HG02943 (cell line): Measurements from ENCODE around the gene RUNX1.

ENCODE experiments used
- ATAC-seq: cut with Tn5 transposase; IDR thresholded peaks from one replicate; pipeline ENCODE4 v1.9.1; 2021; ENCODE audit warnings: mild to moderate bottlenecking, low read depth, moderate library complexity; ENCODE audit not compliant: unreplicated experiment

RUNX1 gene

DNA sequence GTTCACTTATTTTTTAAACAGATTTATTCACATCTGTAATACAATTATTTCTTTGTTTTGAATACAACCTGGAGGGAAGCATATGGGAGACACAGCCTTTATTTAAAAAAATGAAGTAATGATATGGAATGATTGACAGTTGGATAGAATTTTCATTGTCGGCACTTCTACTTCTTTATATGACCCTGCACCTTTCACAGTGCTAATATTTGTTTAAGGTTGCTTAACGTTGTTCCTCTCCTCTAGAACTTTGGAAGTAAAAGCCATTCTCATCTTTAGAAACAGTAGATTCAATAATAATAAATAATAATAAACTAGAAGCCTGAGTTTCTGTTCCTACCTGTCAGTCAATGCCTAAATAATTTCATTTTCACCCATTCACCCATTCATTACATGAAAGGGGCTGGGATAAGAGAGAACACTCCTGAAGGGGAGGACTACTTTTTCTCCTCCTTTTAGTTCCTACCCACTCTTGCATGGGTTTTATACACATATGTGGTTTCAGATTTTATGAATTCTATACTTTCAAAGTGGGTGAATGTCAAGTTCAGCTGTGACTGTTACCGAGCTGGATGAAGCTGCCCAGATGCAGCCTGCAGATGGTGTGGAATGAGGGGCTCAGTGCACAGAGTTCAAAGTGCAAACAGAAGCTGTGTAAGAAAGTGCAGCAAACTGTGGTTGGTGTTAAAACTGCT, 9.4 kb downstream of the RUNX1 start:
- ATAC-seq: no peak

DNA sequence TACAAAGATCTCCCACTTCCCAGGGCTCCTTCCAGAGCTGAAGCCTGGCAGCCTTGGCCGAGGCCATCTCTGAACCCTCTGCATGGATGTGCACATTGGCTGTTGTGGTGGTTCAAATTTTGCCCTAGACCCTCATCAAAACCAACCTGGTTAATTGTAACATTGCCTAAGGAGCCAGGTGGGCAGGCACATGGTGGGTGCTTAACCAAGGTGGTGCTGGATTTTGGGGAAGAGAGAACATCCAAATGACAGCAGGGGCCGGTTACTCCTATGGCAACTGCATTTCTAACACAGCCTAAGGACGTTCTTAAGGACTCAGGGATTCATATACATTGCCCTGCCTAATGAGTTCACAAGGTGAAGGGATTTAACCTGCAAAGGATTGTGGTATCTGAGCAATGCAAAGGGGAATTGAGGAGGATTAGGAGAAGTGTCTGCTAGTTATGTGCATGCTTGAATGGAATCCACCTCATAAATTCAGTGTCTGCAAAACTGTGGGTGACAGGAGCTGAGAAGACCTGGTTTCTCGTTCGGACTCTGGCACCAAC, 10.3 kb downstream of the RUNX1 start:
- no peak for ATAC-seq

DNA sequence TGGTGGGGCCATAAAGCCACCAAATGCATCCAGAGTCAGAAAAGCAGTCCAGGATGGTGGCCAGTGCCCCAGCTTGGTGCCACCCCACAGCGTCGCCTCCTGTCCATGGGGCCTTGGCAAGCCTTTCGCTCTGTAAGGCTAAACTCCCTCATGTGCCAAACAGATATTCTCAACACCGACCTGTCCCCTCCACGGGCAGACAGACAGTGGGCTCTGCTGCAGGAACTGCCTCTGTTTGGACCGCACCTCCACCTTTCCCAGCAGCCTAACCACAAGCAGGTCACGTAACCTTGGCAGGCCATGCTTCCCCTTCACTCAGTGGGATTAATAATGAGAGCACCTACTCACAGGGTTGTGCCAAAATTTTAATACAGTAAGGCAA, 11.7 kb downstream of the RUNX1 start:
- ATAC-seq: no peak

DNA sequence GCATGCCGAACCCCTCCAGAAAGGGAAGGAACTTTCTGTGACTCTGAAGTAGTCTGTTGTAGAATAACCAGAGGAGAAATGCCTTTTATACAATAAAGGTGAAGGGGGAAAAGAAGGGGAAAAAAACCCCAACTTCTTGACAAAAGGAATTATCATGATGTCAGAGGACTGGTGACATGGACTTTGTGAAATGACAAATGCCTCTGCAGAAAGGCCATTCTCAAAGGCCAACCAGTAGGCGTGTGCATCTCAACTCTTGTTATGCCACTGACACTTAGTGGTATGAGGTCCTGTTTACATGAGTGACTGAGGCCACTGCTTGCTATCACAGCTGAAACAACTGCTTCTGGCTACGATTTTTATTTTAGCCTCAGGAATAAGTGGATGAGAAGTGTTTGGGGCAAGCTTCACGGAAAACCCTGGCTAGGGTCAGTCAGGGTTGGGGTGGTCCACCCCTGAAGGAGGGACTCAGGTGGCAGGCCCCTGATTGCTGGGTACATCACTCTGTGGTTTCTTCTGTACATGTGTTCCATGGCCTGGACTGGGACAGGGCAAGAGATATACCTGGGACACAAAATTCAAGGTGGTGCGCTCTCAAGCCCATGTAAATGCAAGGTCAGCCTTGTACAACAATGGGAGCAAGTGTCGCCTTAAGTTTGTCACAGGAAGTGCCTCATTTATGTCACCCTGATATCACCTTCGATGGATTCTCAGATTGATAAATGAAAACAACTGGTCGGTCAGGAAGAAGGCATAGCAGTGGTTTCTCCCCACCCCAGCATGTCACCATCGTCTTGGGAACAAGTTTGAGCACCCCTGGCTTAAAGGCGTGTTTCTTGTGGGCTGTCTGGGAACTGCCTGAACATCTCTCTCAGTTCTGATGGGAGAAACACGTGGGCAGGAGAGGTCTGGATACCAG, 12.4 kb downstream of the RUNX1 start:
- no peak for ATAC-seq

DNA sequence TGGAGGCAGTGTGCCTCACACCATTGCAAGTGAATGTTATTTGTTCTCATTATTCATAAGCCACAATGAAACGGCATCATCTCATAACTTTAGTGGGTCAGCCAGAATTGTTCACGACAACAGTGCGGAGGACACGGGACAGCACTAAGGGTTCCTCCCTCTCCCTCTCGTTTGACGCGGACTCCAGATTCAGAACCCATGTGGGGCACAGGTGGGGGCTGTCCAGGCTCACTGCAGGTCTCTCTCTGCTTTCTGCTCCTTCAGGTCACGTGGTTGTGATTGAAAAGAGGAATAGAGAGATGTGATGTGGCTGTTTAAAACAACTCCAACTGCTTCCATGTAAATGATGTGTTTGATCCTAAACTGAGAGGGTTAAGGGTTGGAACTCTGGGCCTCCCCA, 13.5 kb downstream of the RUNX1 start:
- ATAC-seq: no peak

DNA sequence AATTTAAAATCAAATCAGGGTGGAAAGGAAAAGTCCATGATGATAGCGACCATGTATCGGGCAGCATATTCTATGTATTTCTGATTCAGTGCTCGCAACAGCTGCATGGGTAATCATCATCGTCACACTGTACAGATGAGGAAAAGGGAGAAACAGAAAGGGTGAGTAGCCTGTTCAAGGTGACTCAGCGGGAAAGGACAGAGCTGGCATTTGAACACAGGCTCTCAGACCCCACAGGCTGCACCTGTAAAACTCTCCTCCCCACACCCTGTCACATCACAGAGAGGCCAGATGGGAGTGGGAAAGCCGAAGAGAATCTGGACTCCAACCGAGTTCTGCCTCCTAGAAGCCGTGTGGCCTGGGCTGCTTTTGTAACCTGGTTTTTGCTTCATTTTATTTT, 14.0 kb downstream of the RUNX1 start:
- no peak for ATAC-seq

DNA sequence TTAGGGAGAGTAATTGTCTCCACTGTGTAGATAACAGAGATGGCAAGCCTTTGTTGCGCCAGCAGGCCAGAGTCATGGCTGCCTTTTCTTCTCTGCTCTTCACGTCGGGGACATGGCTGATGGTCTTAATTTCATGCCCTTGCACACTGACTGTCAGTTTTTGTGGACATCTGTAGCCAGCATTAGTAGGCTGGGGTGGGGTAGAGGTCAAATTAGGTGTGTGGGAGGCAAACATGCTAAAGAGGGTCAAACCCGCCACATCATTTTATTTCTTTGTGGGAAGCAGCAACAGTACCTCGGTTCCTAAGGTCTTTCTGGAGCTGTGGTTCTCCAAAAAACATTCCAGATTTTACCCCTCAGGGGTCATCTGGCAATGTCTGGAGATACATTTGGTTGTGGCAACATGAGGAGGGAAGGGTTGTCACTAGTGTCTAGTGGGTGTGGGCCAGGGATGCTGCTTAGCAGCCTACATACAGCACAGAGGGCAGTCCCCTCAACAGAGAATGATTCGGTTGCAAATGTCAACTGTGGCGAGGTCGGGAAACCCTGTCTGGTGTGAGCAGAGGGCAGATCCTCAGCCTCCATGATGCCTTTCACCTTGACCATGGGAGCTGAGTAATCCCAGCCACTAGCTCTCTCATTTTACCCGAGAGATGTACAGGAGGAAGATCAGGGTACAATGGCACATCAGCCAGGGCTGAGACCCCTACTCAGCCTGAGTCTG, 14.7 kb downstream of the RUNX1 start:
- no peak for ATAC-seq

DNA sequence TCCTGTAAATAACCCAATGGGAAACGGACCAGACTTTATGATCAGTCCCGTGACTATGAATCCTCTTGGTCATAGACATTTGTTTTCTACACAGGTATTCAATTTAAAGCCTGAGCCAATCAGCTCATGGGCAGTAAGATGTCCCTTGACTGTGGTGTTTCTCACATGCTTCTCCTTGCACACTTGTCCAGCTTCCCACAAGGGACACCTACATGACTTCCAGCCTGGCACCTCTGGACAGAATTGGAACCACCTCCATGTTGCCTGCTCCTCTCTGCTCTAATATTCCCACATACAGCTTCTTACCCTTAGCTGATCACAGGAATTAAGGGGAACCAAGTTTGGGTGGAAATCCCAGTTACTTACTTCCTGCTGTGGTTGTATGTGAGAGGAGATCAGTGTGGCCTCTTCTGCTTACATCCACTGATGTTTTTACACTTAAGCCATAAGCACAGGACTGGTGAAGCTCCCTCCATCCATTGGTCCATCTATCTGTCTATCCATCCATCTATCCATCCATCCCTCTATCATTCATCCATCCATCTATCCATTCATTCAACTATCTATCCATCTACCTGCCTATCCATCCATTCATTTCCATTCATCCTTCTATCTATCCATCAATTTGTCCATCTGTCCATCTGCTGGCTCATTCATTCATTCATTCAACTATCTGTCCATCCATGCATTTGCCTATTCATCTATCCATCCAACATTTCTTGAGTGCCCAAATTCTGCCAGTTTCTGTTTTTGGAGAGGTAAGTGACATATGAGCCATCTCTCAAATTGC, 16.4 kb downstream of the RUNX1 start:
- no peak for ATAC-seq

DNA sequence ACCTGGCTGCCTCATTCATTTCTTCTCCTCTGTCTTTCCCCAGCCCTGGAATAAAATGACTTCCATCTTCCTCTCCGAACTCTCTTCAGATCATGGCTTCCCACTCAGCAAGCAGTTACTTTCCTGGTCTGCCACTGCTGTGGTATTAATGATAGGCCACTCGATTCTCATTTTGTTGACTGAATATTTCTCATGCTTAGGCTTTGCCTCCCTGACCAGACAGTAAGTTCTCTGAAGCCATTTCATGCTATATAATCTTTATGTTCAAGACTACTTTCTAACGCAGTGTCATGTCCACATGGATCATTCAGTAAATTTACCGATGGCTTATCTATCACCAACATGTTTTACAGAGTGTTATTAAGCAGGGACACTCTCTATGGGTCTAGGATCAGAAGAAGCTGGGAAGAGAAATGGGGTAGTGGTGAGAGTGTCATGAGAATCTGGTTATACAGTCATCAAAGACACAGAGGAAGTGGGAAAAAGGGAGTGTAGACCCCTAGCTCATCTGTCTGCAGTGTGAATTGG, 20.6 kb downstream of the RUNX1 start:
- no peak for ATAC-seq

DNA sequence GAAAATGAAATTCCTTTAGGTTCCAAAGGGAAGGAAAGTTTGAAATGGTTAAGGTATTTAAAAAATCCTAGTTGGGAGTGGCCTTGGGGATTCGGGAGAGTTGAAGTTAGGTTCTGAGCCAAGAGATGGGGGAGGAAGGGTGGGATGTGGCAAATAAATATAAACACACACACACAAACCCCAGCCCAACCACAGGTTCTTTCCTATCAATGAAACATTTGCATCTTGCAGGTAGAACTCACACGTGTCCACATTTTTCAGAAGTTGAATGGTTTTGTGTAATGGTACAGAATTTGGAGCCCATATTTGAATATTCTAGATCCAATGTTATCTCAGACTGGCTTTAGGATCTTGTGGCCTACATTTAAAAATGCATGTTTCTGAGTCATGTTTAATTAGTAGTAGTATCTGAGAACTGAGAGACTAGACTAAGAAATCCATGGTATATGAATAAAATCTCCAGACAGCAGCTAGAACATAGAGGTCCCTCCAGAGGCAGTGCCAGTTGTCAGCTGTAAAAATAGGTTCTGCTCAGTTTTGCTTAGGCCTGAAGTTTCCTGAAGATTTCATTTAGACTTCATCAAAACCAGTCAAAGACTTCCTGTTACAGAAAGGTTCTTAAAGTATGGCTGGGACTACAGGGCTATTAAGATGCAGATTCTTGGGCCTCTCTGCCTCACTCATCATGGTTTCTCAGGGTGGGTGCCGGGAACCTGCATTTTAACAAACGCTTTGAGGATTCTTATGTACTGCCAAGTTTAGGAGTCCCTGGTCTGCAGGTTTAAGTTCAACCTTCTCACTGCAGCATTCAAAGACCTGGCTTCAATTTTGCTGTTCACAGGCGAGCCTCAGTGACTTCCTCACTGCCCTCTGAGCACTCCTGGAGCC, 21.3 kb downstream of the RUNX1 start:
- no peak for ATAC-seq

DNA sequence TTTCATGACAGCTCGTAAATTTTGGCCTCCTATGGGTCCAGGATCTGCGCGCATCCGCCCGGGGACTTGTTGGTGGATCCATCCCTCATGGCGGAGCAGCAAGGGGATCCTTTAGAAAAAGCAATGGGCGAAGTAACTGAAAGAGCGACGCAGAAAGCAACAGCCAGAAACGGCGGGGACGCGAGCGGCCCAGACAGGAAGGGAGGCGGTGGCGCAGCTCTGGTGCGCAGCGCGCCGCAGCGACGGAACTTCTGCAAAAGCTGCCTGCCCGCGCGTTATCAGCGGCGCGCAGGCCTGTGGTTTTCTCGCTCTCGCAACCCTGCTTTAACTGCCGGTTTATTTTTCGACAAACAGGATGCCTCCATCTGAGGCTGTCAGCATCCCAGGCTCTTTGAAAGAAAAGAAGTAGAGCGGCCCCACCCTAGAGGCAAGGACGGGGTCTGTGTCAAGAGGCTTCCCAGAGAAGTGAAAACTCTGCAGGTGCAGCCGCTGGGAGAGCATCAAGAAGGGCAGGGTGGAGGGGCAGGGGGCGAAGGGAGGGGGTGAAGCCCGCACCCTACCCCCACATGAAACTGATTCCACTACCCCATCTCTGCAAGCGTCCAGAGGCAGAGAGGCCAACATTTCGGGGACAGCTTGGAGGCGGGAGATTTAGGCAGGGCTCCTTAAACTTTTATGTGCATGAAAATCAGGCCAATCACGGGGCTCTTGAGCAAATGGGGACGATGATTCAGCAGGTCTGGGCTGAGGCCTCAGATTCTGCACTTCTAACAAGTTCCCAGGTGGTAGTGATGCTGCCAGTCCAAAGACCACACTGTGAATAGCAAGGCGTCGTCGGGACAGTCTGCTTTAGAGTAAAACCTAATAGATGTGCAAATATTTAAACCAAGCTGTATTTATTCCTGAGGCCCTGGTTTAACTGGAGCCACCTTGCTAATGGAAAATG, 22.2 kb downstream of the RUNX1 start:
- ATAC-seq: no peak

DNA sequence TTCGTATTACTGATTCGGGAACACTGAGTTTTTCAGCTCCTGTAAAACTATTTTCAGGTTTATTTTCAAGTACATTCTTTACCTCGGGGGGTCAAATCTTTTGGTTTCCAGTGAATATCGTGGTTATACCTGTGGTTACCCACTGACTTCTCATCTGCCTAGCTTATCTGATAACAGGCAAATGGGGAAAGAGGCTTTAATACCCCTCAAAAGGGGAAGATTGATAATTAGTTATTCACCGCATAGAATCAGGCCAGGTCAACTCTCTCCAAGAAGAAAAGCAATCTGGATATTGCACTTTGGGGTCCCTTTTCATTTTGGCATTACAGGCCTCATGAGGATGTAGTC, 23.0 kb downstream of the RUNX1 start:
- no peak for ATAC-seq

DNA sequence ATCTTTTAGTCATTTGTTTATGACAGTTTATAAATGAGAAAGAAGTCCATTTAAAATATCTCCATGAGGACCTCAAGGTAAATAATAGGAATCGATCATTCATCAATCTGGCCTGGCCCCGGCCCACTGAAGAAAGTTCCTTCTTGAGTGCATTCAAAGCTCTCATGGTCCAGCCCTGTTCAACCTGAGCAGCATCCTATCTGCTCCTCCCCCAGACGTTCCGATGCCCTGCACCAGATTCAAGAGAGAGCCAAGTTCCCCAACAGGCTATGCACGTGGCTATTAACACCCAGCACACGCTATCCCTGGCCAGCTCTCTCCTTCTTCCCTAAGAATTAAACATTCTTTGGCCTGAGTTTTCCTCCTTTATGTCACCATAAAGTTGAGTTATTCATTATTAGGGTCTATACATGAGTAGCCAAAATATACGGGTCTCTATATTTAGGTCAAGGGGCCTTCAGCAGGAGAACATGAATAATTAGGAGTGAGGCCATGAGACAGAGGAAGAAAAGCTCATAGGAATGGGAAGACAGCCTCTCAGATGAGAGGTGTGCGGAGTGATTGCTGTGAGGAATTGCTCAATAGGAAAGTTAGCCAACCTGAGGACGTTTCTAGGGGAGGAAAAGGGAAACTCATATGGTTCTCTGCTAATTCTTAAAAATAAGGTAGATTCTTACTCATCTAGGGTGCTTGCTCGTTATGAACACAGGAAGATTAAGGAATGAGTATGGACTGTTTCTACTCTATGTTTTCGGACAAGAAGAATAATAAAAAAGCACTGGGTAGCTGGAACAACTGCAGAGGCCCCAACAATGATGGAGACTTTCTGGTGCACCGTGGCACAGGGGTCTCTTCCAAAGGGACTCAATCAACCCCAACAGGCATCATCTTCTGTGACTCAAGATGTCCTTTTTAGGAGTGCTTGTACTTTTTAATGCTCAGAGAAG, 23.6 kb downstream of the RUNX1 start:
- ATAC-seq: no peak

DNA sequence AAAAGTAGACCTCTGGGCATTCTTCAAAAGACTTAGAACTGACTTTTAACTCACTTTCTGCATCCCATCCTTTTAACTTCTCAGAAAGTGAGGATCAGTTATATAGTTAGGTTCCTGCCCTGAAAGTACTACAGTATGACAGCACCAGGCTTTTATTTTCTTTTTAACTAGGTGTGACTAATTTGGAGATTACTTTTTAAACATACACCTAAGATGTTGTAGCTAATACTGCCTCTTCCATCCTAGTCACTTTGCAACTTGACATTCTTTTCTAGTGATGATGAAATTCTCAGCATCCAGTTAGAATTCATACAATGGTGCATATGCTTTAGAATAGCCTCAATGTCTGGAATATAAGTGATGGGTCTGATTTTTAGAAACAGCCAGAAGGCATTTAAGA, 24.6 kb downstream of the RUNX1 start:
- no peak for ATAC-seq

DNA sequence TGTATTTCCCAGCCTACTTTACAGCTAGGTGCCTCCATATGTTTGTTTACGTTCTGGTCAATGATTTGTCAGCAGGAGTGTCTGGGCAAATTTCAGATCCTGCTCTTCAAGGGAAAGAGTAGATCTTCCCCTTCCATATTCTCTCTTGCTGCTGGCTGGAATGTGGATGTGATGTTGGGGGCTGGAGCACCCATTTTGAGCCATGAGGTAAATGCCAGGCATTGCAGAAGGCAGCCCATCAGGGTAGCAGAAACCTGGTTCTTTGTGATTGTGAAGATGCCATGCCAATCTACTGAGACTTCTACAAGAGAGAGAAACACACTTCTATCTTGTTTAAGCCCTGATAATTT, 25.1 kb downstream of the RUNX1 start:
- ATAC-seq: no peak

DNA sequence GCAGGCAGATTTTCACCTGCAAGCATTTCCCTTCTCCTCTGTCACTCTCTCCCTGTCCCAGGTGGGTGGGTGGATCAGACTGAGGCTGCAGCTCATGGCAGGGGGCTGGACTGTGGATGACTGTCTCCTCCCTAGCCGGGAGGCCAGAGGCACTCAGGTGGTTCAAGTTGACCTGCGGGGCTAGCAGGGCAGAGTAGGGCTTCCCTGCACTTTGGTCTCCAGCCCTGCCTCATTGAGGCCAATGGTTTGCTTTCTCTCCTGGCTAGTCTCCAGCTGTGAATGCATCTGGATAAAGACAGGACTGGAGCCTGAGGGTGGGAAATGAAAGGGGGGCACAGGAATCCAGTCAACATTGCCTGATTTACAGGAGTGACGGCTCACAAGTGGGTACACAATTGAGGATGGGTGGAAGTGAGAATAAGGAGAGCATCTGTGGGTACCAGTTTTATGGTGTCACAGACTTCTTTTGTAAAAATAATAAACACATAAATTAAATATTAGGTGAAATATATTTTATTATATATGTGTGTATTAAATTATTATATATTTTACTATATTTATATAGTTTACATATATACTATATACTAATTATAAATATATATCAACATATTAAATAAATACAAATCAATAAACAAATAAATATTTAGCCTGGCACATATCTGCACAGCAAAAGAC, 25.6 kb downstream of the RUNX1 start:
- ATAC-seq: no peak

DNA sequence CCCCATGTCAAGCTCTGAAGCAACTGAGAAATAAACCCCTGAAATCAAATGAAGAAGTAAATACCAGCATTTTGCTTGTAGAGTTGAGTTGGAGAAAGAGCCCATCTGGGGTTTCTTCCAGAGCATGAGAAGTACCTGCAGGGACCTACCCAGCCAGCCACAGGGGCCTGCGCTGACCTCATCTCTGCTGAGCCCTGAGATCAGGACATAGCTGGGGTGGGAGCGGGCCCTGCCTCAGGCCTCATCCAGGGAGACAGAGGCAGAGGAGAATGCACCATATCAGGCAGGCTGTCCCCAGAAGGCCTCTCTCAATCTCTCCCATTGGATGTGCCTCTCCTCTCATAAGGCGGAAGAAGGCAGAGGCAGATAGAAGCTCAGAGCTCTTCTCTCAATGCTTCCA, 27.6 kb downstream of the RUNX1 start:
- ATAC-seq: no peak
